HG03521 (cell line): ENCODE data around the gene CAMSAP1.

ENCODE experiments used
- ATAC-seq: cut with Tn5 transposase; IDR thresholded peaks from one replicate; pipeline ENCODE4 v1.9.1; 2021; ENCODE audit warnings: mild to moderate bottlenecking, moderate library complexity; ENCODE audit not compliant: unreplicated experiment

CAMSAP1 gene

DNA sequence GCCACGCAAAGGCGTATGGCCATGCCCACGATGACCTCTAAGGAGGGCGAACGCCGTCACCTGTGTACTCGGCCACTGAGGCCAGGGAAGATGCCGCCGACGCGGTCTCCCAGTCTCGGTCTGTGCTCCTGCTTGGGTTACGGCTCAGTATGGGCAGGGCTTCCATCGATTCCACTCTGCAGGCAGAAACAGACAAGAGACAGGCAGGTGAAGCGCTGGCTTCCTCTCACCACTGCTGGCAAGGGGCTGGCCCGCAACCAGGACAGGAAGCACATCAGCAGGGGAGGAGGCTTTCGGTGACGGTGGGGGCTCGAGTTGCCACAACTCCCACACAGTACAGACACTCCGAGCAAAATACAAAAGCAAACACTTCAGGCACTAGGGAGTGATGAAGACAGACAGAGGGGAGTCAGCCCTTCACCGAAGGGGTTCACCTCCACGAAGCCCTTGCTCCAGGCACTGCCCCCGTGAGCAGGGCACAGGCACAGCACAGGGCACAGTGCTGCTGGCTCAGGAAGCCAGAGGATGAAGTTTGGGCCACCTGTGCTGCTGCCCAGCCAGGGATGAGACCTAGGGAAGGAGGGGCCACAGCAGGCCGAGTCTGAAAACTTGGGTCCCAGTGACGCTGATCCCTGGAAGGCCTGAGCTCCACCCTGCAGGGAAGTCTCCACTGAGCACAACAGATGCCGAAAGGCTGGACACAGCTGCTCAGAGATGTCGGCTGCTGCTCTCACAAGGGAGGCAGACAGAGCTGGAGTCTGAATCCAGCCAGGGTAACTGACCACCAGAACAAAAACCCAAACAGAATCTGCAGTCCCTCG is 91.3 kb downstream of the CAMSAP1 start:
- no peak for ATAC-seq

DNA sequence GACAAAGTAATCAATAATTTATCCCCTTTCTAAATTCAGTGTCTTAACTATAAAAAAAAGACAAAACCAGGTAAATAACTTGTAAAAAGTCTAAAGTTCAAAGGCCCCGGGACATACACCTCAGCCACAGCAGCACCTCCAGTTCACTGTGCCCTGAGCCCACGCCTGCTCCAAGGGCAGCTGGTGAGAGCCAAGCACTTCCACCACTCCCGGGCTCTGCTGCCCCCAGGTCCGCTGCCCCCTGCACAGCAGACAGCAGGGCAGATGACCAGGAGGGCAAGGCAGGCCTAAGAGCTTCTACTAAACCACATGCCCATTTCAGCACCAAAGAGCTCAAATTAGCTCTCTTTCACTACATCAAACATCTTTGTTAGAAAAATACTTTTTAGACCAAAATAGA is 91.9 kb downstream of the CAMSAP1 start:
- ATAC-seq: no peak

DNA sequence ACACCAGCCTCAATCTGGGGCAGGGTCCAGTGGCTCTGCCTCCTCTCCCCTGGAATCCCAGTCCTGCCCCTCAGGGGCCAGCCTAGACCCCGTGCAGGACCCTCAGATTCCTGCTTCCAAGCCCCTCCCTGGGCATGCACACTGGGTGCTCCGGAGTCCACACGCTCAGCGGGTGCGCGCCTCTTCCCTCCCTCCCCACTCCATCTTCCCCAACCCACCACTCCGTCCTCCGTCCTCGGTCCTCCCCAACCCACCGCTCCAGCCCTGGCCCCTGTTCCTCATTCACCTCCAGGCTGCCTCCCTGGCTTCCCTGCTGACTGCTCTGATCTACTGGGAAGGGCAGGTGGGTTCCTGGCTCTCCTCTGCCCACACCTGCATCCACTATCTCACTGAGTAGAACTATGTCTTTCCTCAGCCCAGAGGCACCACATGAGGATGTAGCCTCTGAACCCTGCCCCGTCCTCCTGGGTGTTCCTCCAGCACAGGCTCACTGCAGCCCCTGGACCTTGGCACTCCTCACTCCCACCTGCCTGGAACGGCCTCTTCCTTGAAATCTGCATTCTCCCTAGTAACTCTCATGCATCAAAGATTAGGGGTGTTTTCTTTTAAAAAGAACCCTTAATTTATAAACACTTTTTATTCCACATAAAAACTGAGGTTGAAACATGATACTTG is 92.8 kb downstream of the CAMSAP1 start:
- ATAC-seq: no peak

DNA sequence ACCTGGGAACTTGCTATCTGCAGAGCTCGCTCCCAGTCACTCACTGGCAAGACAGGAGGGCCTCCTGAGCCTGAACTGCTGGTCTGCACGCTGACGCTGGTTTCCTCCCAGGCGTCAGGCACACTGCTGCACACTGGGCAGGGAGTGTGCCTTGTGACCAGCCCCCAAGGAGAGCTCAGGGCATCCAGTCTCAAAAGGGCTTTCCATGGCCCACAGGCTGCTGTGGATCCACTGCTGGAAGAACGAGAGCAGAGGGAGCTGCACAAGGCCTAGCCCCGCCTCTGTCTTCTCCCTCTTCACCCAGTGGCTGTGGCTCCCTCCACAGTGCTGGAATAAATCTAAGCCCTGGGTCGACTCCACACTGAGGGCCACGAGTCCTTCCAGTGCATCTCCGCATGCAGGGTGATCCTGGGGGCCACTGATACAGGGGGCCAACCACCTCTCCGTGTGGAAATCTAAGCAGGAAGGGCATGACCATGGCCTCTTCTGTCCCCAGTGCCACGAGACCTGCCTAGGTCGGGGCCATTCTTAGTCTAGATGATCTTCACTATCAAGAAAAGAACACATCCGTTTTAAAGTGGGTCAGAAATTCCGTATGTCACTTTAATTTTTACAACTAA is 93.6 kb downstream of the CAMSAP1 start:
- no peak for ATAC-seq

DNA sequence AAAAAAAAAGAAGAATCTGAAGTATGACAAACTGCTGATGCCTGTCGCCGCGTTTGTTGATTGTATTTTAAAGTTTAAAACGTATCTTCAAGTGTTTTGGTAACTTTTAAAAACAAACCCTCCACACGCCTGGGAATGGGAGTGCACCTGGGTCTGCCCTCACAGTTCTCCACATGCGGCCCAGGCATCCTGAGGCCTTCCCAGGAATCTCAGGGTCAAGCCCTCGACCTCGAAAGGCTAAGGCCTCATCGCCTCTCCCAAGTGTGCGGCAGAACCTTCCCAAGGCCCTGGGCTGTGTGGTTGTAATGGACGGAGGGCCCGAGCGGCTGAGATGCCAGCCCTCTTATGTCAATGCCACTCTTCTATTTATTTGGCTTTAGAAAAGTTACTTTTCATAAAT is 94.4 kb downstream of the CAMSAP1 start:
- no peak for ATAC-seq

DNA sequence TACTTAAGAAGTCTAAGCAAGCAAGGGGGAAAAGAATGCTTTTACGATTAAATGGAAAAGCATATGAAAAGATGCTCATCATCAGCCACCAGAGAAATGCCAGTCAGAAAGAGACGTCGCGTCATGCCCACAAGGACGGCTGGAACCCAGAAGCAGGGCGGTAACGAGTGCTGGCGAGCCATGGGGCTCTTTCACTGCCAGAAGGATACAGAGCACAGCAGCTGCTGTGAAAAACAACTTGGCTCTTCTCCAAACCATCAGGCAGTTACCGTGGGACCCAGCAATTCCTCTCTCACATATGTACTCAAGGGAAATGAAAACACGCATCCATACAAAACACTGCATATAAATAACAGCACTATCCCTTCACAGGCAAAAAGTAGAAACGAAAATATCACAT is 95.5 kb downstream of the CAMSAP1 start:
- no peak for ATAC-seq

DNA sequence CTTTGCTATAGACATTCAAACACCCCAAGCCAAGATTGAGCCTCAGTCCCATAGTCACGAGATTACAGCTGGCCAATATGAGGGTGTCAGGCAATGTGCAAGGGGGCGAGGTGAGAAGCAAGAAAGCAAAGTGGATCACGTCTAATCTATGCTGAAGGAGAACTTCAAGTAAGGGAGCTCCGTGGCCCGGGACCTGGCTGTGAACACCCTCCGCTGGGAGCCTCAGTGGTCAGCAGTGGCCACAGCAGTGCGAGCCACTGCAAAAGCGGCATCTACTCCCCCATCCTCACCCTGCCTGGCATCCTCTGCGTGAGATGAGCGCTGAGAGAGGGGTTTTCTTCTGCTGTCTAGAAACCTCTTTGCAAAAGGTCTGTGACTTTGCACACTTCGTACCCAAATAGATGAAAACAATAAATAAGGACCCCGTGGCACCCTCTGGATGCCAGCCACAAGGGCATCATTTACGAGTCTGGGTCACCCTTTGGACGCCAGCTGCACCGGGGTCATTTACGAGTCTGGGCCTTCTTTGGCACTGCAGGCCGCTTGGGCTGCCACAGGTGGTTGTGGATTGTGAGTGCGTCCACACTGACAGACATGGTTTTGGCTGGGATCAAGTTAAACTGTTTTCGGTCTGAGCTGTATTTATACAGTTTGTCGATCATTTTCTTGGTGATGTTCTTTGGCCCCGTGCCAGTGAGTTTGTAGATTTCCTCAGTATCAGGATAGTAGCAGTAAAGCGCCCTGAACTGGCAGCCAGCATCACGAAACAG is 96.4 kb downstream of the CAMSAP1 start:
- no peak for ATAC-seq

DNA sequence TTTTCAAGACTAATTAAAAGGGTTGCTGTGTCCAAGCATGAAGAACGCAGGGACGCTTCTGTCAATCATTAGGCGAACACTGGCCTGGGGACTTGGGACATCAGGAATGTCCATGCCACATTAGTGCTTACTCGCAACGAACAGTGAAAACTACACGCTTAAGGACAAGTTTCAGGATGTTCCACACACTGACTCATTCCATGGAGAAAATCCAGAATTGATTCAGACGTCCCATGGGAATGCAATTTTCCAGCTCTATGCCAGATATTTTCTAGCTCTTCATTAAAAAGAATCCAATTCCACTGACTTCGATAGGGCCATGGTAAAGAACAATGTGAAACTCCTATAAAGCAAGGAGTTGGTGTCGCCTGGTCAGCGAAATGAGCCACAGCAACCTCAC is 98.2 kb downstream of the CAMSAP1 start:
- no peak for ATAC-seq

DNA sequence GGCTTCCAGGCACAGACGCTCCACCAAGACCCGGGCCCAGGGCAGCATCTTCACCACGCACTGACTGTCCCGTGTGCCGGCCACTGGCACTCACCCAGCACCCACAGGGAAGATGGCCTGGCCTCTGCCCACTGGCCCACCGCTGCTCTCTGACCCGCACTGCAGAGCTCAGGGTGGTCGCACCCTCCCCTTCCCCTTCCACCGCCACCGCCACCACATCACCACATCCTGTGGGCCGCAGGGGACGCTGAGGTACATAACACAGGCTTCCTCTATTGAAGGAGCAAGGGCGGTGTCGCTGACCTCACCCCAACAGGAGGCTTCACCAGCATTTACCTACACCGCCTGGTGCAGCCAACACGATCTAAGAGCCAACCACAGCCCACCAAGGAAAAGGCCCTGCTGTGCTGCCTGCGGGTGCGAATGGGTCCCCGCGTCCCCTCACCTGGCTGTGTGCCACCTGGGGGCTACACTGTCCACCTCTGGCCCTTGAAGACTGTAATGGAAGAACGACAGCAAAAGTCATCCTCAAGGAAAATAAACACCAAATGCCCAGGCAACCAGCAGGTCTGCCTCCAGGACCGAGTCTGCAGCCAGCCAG is 101.8 kb downstream of the CAMSAP1 start:
- no peak for ATAC-seq

DNA sequence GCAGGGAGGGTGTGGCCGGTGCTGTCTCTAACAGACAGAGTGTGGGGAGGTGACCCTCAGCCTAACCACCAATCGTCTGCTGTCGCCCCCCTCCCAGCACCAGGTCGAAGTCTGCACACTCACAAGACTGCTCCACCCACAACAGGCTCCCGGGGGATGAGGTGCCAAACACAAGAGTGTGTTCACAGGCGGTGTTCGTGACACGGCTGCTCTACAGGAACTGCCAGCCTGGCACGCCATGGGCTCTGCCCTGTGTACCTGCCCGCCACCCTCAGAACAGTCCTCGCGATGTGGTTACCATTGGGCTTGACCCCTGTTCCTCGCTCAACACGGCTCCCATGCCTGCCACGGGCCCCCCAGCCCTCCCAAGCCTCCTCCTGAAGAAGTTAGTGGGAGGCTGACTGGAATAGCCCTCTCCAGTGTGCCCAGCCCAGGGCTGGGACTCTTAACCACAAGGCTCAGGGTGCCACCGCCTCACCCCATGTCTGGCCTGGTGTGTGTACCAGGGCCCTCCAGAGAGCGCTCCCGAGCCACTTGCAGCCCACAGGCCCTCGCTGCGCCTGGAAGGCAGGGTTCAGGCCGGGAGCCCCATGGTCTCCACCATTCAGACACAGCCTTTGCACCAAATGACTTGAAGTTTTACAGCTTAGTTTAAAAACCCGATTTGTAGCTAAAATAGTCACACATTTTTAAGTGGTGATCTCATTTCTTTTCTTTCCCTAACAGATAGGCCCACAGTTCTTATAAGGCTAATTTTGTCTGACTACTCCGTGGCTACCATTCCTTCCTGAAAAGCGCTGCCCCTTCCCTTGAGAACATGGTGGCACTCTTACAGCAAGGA is 102.5 kb downstream of the CAMSAP1 start:
- no peak for ATAC-seq

DNA sequence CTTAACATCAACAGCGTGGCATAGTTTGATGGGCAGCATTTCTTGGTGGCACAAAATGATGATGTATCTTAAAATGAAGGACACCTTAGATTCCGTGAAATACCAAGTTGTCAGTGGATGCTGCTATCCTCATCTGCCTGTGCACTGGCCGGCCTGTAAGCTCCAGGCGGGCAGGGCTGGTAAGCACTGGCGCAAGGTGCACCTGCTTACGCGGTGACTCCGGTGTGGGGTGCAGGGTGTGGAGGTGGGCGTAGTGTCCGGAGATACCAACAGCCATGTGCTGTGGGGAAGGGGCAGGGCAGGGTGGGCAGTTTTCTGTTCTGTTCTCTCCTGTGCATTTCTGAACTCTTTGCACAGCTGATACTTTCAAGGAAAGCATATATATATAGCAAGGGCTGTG is 103.9 kb downstream of the CAMSAP1 start:
- ATAC-seq: no peak

DNA sequence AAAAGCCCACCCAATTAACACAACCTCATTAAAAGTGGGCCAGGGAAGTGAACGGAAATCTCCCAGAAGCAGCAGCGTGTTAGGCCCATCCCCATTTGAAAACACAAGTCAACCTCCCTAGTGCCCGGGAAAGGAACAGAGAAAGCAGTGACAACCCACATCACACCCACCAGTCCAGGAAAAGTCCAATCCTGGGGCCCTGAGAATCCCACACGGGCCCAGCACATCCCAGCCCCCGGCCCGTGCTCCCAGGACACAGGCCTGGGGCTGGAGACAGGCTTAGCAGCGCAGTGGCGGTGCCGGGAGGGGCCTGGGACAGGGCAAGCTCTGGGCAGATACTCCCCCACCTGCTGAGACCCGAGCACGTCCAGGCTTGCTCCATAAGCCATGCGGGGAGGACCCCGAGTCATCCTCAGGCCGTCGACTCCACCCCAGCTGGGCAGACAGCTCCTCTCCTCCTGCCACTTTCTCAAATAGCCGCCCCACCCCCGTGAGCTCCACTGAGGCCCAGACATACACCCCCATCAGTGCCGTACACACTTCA is 104.4 kb downstream of the CAMSAP1 start:
- ATAC-seq: no peak

DNA sequence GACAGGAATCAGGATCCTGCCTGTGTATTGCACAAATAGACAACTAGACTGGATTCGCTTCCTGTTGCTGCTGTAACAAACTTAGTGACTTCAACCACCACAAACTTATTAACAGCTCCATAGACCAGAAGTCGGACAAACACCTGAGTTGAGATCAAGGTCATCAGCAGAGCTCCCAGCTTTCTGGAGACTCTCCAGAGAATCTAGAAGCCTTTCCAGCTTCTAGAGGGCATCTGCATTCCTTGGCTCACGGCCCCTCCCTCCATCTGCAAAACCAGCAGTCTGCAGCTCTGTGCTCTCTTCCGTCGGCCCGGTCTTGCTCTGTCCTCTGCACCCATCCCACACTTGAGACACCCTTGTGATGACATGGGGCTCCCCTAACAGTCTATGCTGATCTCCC is 106.3 kb downstream of the CAMSAP1 start:
- ATAC-seq: no peak

DNA sequence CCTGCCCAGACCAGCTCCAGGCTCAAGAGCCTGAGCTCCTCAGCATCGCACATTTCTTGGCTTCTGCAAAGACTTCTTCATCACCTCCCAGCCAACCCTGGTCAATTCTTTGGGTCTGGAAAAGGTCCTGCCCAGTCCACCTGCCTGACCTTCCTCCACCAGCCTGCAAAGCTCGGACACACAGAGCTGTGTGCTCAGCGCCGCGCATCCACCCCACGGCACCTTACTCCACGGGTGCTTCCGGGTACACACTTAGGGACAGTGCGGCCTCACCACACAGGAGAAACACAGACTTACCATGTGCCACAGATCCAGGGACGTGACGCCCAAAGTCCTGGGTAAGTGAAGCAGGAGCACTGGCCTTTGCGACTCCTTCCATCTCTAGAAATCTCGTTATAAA is 108.1 kb downstream of the CAMSAP1 start:
- ATAC-seq: no peak

DNA sequence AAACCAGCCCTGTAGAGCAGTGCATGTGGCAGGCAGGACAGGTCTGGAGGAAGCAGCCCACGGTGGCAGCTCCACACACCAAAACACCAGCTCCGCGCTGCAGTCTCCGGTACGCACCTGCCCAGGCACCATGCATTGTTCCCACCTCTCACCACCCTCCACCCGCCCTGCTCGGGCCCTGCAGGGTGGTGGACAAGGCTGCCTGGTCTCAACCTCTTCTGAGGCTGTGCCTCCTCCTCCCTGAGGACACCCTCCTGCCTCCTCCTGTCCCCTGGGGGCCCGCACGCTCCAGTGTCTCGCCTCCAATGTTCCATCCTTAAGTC is 109.1 kb downstream of the CAMSAP1 start:
- no peak for ATAC-seq

DNA sequence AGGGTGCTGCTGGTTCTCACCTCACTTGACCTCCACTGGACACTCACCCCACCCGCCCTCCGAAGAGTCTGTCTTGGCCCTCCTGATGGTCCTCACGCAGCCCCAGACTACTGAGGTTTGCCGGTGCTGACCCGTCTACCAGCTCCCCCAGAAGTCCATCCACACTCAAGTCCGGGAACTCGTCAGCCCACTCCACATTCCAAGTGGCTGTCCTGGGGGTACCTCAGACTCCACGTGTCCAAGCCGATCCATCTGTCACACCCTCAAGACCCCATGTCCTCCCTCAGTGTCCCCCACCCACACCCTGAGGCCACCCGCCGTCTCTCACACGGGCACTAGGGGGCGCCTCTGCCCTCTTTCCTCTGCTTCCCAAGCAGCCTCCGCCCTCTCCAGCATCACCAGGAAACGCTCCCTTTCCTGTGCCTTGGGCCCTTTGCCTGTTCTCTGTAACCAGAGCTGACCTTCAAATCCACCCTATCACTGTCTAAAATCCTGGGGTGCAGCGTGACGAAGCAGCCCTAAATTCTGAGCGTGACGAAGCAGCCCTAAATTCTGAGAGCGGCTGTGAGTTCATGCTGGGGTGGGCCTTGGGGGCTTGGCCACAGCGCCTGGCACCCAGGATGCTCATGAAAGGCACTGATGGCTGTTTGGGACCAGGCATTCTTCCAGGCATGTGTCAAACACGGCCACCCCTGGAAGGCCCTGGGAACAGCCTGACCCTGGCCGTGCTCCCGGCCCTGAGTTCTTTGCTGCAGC is 109.7 kb downstream of the CAMSAP1 start:
- no peak for ATAC-seq

DNA sequence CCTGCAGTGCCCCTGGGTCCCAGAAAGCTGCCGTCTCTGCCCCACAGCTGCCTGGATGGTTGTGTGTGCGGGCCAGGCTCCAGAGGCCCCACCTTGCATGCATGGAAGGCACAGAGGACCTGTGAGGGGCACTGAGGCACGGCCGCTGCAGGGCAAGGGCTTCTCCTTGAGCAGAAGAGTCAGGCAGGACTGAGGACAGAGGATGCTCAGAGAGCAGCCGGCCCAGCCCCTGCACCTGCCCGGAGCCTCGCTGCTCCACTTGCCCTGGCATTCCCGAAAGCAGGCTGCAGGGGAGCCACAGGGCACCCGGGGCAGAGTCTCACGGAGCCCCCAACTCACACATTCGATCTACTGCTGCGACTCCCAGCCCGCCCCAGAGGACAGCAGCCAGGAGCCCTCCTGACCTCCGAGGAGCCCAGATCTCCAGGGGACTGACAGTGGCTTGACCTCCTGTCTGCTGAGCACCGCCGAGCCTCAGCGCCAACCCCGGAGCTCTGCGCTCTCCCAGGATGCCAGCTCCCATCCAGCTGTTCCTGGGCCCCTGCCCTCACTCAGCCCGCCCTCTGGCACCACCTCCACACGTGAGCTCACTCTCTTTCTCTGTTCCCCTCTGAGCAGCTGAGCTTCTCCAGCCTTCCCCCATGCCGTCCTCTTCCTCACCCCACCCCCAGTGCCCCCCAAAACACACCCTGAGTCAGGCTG is 110.4 kb downstream of the CAMSAP1 start:
- no peak for ATAC-seq

DNA sequence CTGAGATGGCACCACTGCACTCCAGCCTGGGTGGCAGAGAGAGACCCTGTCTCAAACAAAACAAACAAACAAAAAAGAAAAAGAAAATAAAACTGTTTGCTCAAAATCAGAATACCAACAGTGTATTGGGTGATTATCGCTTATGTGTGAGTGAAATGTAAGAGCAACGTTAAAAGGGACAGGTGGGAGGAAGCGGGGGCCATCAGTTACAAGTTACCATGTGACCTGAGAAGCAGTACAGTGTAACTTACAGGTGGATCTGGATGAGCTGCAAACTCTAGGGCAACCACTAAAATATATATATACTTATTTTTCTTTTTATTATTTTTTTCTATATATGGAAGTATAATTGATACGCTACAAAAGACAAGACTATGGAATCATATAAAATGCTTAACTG is 112.0 kb downstream of the CAMSAP1 start:
- ATAC-seq: no peak
